ENCODE data around the gene FGFR2.
A peak's percentile ranks its signal among the peaks of the same experiment; 100 is the strongest.

The FGFR2 gene

GRCh38 chr10:121594076-121594475, 4.2 kb downstream of the FGFR2 start:
- POLR2A ChIA-PET: no interaction called here
- no peak for DNase-seq
- 84% methylated on average over 7 of the region's 8 CpGs for WGBS (ENCODE audit: insufficient coverage)

GRCh38 chr10:121593281-121594075, 4.8 kb downstream of the FGFR2 start:
- no peak overlapping the region for H3K27ac ChIP-seq (ENCODE audit: insufficient read depth in 1 of 2, low read depth in 1 of 2, low read length in 2 of 2, poor library complexity in 1 of 2, severe bottlenecking in 2 of 2)
- H3K4me3 ChIP-seq (ENCODE audit: control insufficient read depth in 1 of 7, extremely low read depth in 1 of 7, insufficient read depth in 4 of 7, low read depth in 2 of 7, low read length in 6 of 7): no peak overlapping the region
- peaks cover 0 to 28% (median 14%) of the 10 kb centered on the region in 4 experiments for H3K4me1 ChIP-seq (ENCODE audit: control extremely low read depth in 1 of 4, control insufficient read depth in 4 of 4, insufficient read depth in 4 of 4, low read length in 3 of 4)
- ChIA-PET CTCF (no interaction called here), POLR2A (no interaction called here)
- no peak for DNase-seq
- H3K36me3 ChIP-seq (ENCODE audit: control insufficient read depth in 4 of 4, insufficient read depth in 4 of 4, low read length in 3 of 4): no peaks in the 10 kb centered on the region
- no peaks in the 10 kb centered on the region for H3K9me3 ChIP-seq (ENCODE audit: control extremely low read depth in 1 of 5, control insufficient read depth in 4 of 5, insufficient read depth in 2 of 5, low read depth in 1 of 5, low read length in 4 of 5)
- 93% methylated on average over 17 of the region's 20 CpGs for WGBS (ENCODE audit: insufficient coverage)
- peaks cover 5 to 47% (median 33%) of the 10 kb centered on the region in 5 experiments for H3K27me3 ChIP-seq (replicated peaks in 2 of 5; ENCODE audit: control insufficient read depth in 4 of 5, insufficient read depth in 5 of 5, low read length in 4 of 5)

More at GRCh38 chr10:121594076-121594475, 4.2 kb downstream of the FGFR2 start:
- Histone ChIP-seq H3K9me3 (ENCODE audit: control extremely low read depth in 1 of 5, control insufficient read depth in 4 of 5, insufficient read depth in 2 of 5, low read depth in 1 of 5, low read length in 4 of 5) (no peaks in the 10 kb centered on the region), H3K36me3 (ENCODE audit: control insufficient read depth in 4 of 4, insufficient read depth in 4 of 4, low read length in 3 of 4) (no peaks in the 10 kb centered on the region), H3K4me1 (ENCODE audit: control extremely low read depth in 1 of 4, control insufficient read depth in 4 of 4, insufficient read depth in 4 of 4, low read length in 3 of 4) (peaks cover 0 to 28% (median 16%) of the 10 kb centered on the region in 4 experiments), H3K4me3 (ENCODE audit: control insufficient read depth in 1 of 7, extremely low read depth in 1 of 7, insufficient read depth in 4 of 7, low read depth in 2 of 7, low read length in 6 of 7) (no peak overlapping the region), H3K27me3 (replicated peaks in 2 of 5; ENCODE audit: control insufficient read depth in 4 of 5, insufficient read depth in 5 of 5, low read length in 4 of 5) (peaks cover 10 to 53% (median 33%) of the 10 kb centered on the region in 5 experiments), H3K27ac (ENCODE audit: insufficient read depth in 1 of 2, low read depth in 1 of 2, low read length in 2 of 2, poor library complexity in 1 of 2, severe bottlenecking in 2 of 2) (no peak overlapping the region)
- CTCF ChIA-PET: interaction anchor here (1.7 kb wide), 1 partner anchor 15 kb away, joined by 6 read pairs; no protein-coding TSS in a partner anchor

- H3K4me1 ChIP-seq (ENCODE audit: control extremely low read depth in 1 of 4, control insufficient read depth in 4 of 4, insufficient read depth in 4 of 4, low read length in 3 of 4): peaks cover 0 to 20% (median 5%) of the 10 kb centered on the region in 4 experiments
- DNase-seq: no peak
- ChIA-PET POLR2A (interaction anchor here (1.1 kb wide), 1 partner anchor 20 kb away, joined by 3 read pairs; no protein-coding TSS in a partner anchor), CTCF (no interaction called here)
- 96% methylated on average over 17 of the region's 18 CpGs for WGBS (ENCODE audit: insufficient coverage)
- H3K36me3 ChIP-seq (ENCODE audit: control insufficient read depth in 4 of 4, insufficient read depth in 4 of 4, low read length in 3 of 4): no peaks in the 10 kb centered on the region
- H3K27me3 ChIP-seq (replicated peaks in 2 of 5; ENCODE audit: control insufficient read depth in 4 of 5, insufficient read depth in 5 of 5, low read length in 4 of 5): peaks cover 5 to 38% (median 26%) of the 10 kb centered on the region in 5 experiments
- no peak overlapping the region for H3K27ac ChIP-seq (ENCODE audit: insufficient read depth in 1 of 2, low read depth in 1 of 2, low read length in 2 of 2, poor library complexity in 1 of 2, severe bottlenecking in 2 of 2)
- no peak overlapping the region for H3K4me3 ChIP-seq (ENCODE audit: control insufficient read depth in 1 of 7, extremely low read depth in 1 of 7, insufficient read depth in 4 of 7, low read depth in 2 of 7, low read length in 6 of 7)
- H3K9me3 ChIP-seq (ENCODE audit: control extremely low read depth in 1 of 5, control insufficient read depth in 4 of 5, insufficient read depth in 2 of 5, low read depth in 1 of 5, low read length in 4 of 5): no peaks in the 10 kb centered on the region
Measured at GRCh38 chr10:121592155-121592890, 5.9 kb downstream of the FGFR2 start.

GRCh38 chr10:121591186-121591585, 7.1 kb downstream of the FGFR2 start:
- H3K4me3 ChIP-seq (ENCODE audit: control insufficient read depth in 1 of 7, extremely low read depth in 1 of 7, insufficient read depth in 4 of 7, low read depth in 2 of 7, low read length in 6 of 7): no peak overlapping the region
- POLR2A ChIA-PET: interaction anchor here (0.6 to 1.0 kb wide), 2 partner anchors 18 to 138 kb away, joined by 3 read pairs; no protein-coding TSS in a partner anchor

DNA sequence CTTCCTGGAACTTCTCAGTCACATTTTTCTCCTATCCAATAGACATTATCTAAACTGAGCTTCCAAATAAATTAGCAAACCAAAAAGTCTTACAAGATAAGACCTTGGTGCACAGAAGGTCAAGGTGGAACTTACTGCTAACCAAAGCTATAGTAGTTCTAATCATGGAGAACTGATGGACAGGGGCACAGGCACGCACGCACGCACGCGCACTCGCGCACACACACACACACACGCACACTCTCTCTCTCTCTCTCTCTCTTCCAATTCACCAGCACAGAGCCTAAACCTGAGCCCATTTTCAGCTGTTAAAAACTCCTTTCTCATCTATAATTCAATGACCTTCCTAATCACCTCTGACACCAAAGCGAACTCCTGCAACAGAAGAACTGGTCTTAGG, 7.5 kb downstream of the FGFR2 start:
- CTCF ChIA-PET: no interaction called here
- 82% methylated on average over 6 of the region's 9 CpGs for WGBS (ENCODE audit: insufficient coverage)

More at GRCh38 chr10:121591186-121591585, 7.1 kb downstream of the FGFR2 start:
- Histone ChIP-seq H3K4me1 (ENCODE audit: control extremely low read depth in 1 of 4, control insufficient read depth in 4 of 4, insufficient read depth in 4 of 4, low read length in 3 of 4) (peaks cover 0 to 9% (median 1%) of the 10 kb centered on the region in 4 experiments), H3K27me3 (replicated peaks in 2 of 5; ENCODE audit: control insufficient read depth in 4 of 5, insufficient read depth in 5 of 5, low read length in 4 of 5) (peaks cover 4 to 27% (median 18%) of the 10 kb centered on the region in 5 experiments), H3K27ac (ENCODE audit: insufficient read depth in 1 of 2, low read depth in 1 of 2, low read length in 2 of 2, poor library complexity in 1 of 2, severe bottlenecking in 2 of 2) (no peak overlapping the region), H3K9me3 (ENCODE audit: control extremely low read depth in 1 of 5, control insufficient read depth in 4 of 5, insufficient read depth in 2 of 5, low read depth in 1 of 5, low read length in 4 of 5) (peaks cover 0 to 2% (median 0%) of the 10 kb centered on the region in 5 experiments), H3K36me3 (ENCODE audit: control insufficient read depth in 4 of 4, insufficient read depth in 4 of 4, low read length in 3 of 4) (no peaks in the 10 kb centered on the region)
- CTCF ChIA-PET: no interaction called here
- WGBS (ENCODE audit: insufficient coverage): 93% methylated on average over 6 of the region's 6 CpGs
- no peak for DNase-seq

GRCh38 chr10:121589553-121589952, 8.7 kb downstream of the FGFR2 start:
- no peaks in the 10 kb centered on the region for H3K36me3 ChIP-seq (ENCODE audit: control insufficient read depth in 4 of 4, insufficient read depth in 4 of 4, low read length in 3 of 4)
- no peak for DNase-seq
- ChIA-PET CTCF (no interaction called here), POLR2A (no interaction called here)
- H3K27me3 ChIP-seq (replicated peaks in 2 of 5; ENCODE audit: control insufficient read depth in 4 of 5, insufficient read depth in 5 of 5, low read length in 4 of 5): peaks cover 3 to 10% (median 8%) of the 10 kb centered on the region in 5 experiments
- H3K9me3 ChIP-seq (ENCODE audit: control extremely low read depth in 1 of 5, control insufficient read depth in 4 of 5, insufficient read depth in 2 of 5, low read depth in 1 of 5, low read length in 4 of 5): peaks cover 0 to 2% (median 0%) of the 10 kb centered on the region in 5 experiments
- WGBS (ENCODE audit: insufficient coverage): no CpG with 5 or more reads among the region's 3 CpGs
- peaks cover 0 to 3% (median 0%) of the 10 kb centered on the region in 4 experiments for H3K4me1 ChIP-seq (ENCODE audit: control extremely low read depth in 1 of 4, control insufficient read depth in 4 of 4, insufficient read depth in 4 of 4, low read length in 3 of 4)
- no peak overlapping the region for H3K27ac ChIP-seq (ENCODE audit: insufficient read depth in 1 of 2, low read depth in 1 of 2, low read length in 2 of 2, poor library complexity in 1 of 2, severe bottlenecking in 2 of 2)
- no peak overlapping the region for H3K4me3 ChIP-seq (ENCODE audit: control insufficient read depth in 1 of 7, extremely low read depth in 1 of 7, insufficient read depth in 4 of 7, low read depth in 2 of 7, low read length in 6 of 7)

More for the DNA sequence above, 7.5 kb downstream of the FGFR2 start:
- Histone ChIP-seq H3K4me3 (ENCODE audit: control insufficient read depth in 1 of 7, extremely low read depth in 1 of 7, insufficient read depth in 4 of 7, low read depth in 2 of 7, low read length in 6 of 7) (no peak overlapping the region), H3K9me3 (ENCODE audit: control extremely low read depth in 1 of 5, control insufficient read depth in 4 of 5, insufficient read depth in 2 of 5, low read depth in 1 of 5, low read length in 4 of 5) (peaks cover 0 to 2% (median 0%) of the 10 kb centered on the region in 5 experiments), H3K27ac (ENCODE audit: insufficient read depth in 1 of 2, low read depth in 1 of 2, low read length in 2 of 2, poor library complexity in 1 of 2, severe bottlenecking in 2 of 2) (no peak overlapping the region), H3K36me3 (ENCODE audit: control insufficient read depth in 4 of 4, insufficient read depth in 4 of 4, low read length in 3 of 4) (no peaks in the 10 kb centered on the region), H3K4me1 (ENCODE audit: control extremely low read depth in 1 of 4, control insufficient read depth in 4 of 4, insufficient read depth in 4 of 4, low read length in 3 of 4) (peaks cover 0 to 5% (median 0%) of the 10 kb centered on the region in 4 experiments), H3K27me3 (replicated peaks in 2 of 5; ENCODE audit: control insufficient read depth in 4 of 5, insufficient read depth in 5 of 5, low read length in 4 of 5) (peaks cover 4 to 22% (median 15%) of the 10 kb centered on the region in 5 experiments)
- DNase-seq: peak in 1 of 3 donors; percentile 27
- POLR2A ChIA-PET: interaction anchor here (0.6 to 1.0 kb wide), 2 partner anchors 19 to 138 kb away, joined by 3 read pairs; no protein-coding TSS in a partner anchor
